ENCODE results near the gene MATR3.
"Not testable (repeated sequence)": the region's sequence is repeated elsewhere in the genome, so short reads cannot be mapped to it uniquely, and the experiment has no call there.

Gene MATR3

DNA sequence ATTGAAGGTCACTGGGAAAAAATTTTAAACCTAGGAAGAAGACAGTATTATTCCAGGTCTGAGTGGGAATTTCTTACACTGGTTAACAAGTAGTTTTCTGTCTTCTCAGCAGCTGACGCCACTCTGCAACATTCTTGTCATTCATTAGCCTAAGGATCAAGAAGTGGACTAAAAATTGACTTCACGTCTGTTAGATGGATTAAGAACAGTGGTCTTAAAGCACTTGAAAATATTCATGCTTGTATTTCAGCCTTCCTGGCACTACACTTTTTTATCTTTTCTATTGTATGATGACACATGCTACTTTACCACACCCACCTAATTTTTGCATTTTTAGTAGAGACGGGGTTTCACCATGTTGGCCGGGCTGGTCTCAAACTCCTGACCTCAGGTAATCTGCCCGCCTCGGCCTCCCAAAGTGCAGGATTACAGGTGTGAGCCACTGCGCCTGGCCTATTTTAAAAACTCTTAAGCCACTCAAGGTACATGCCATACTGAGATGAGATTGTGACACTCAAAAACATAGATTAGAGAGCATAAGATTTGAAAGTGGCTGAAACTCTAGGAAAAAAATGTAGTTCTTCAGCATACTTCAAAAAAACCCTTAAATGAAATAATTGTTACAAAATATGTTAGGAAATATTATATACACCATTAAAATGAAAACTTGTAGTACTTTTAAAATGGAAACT is 8.4 kb downstream of the MATR3 start:
- DNase-seq = no peak

DNA sequence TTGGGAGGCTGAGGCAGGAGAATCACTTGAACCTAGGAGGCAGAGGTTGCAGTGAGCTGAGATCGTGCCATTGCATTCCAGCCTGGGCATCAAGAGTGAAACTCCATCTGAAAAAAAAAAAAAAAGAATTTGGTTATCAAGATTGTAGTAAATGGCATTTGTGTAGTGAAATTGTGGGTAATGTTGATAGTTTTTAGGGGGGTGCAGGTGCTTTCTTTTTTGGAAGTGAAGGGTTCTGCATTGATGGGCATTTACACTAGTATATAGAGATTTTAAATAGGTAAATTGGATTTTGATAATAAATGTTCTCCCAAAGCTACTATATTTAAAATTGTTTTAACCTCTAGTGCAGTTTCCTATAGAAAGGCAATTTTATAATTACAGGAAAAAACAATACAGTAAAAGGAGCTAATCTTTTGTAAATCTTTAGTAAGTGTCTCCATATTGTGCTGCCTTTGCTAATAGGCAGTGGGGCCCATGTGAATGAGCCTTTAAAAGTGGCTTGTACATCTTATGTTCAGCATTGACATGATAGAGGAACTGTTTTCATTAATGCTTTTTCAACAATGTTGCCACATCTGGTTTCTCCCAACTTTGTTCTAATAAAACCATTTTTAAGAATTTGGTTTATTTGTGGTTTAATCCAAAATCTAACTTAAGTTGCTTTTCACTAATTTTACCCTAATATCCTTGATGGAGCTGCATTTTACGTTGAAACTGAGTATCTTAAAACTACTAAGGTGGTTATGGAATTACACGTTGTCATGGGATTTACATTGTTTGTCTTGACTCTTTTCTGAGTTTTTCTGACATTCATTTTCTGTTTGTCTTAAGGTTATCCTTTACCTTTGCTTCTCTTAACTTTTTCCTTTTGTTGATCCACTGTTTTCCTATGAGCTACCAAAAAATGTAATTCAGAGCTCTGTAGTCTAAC is 11.1 kb downstream of the MATR3 start:
- no peak for DNase-seq

GRCh38 chr5:139306197-139306596 is 12.7 kb downstream of the MATR3 start:
- DNase-seq = no peak

- DNase-seq = no peak
These were observed 13.3 kb downstream of the MATR3 start for GRCh38 chr5:139306628-139307379.

- DNase-seq = no peak
These were observed 15.3 kb downstream of the MATR3 start for GRCh38 chr5:139308797-139309196.

DNA sequence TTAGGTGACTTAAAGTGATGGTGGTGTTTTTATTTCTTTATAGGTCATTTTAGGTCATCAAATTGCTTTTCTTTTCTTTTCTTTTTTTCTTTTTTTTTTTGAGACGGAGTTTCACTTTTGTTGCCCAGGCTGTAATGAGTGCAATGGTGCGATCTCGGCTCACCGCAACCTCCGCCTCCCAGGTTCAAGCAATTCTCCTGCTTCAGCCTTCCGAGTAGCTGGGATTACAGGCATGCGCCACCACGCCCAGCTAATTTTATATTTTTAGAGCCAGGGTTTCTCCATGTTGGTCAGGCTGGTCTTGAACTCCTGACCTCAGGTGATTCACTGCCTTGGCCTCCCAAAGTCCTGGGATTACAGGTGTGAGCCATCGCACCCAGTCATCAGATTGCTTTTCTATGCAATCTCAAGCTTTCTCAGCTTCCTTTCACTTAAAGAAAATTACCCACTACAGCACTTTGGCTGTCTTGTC is 17.2 kb downstream of the MATR3 start:
- DNase-seq = not testable (repeated sequence)

DNA sequence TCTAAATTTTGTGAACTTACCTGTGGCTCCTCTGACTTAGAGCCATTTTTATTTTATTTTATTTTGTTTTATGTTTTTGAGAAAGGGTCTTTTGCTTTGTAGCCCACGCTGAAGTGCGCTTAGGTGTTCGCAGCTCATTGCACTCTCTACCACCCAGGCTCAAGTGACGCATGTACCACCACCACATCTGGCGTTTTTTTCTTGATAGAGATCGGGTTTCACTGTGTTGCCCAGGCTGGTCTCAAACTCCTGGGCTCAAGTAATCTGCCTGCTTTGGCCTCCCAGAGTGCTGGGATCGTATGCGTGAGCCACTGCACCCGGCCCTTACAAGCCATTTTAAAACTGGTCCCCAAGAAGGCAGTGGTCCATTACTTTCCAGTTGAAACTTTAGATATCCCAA is 18.5 kb downstream of the MATR3 start:
- DNase-seq = no peak

GRCh38 chr5:139314276-139314675 is 20.7 kb downstream of the MATR3 start:
- no peak for DNase-seq

DNA sequence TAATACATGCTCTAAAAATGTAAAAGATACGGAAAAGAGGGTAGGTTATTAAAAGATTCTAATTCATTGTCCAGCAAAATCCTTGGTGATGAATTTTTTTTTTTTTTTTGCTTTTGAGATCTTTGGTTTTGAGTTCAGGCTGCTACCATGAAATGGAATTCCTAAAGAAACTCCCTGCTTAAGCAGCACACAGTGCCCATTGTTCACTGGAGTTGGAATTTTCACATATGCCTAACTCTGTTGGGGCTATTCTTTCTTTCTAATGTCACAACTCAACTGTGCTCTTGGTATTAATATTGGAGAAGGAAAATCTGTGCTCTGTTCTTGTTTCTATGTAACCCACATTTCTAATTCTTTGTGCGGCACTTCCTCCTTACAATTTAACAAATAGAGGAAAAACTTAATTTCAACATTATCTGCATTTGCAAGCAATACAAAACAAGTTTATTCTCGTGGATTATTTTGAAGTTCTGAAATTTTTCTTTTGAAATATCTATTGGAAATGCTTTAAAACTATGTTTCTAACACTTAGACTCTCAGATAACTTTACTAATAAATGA is 21.6 kb downstream of the MATR3 start:
- DNase-seq = no peak

DNA sequence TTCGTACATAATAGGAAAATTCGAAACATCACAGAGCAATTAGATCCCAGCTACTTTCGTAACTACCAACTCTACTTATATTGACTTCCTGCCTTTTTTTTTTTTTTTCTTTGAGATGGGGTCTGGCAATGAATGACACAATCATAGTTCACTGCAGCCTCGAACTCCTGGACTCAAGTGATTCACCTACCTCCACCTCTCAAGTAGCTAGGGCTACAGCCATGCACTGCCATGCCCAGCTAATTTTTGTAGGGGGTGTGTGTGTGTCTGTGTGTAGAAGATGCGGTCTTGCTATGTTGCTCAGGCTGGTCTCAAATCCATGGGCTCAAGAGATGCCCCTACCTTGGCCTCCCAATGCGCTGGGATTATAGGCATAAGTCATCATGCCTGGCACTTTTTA is 42.3 kb downstream of the MATR3 start:
- DNase-seq = no peak

DNA sequence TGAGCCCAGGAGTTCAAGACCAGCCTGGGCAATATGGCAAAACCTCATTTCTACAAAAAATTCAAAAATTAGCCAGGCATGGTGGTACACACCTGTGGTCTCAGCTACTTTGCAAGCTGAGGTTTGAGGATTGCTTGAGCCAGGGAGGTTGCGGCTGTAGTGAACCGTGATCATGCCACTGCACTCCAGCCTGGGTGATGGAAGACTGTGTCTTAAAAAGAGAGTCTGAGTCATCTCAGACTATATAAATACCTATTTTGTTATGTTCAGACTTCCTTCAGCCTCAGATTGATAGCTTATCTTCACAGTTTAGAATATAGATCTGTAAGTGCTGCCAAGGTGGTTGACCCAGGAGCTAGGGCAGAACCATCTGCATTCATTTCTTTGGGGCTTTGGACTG is 46.5 kb downstream of the MATR3 start:
- no peak for DNase-seq

GRCh38 chr5:139341187-139341688 is 47.7 kb downstream of the MATR3 start:
- DNase-seq = no peak

- DNase-seq = peak; percentile 91 to 98
These were observed 48.3 kb downstream of the MATR3 start, which contains the start of gene PAIP2 for GRCh38 chr5:139341689-139342422. TSS of gene PAIP2 (plus strand) at chr5:139341854. CDS start at chr5:139363785, 21,931 bp downstream.

DNA sequence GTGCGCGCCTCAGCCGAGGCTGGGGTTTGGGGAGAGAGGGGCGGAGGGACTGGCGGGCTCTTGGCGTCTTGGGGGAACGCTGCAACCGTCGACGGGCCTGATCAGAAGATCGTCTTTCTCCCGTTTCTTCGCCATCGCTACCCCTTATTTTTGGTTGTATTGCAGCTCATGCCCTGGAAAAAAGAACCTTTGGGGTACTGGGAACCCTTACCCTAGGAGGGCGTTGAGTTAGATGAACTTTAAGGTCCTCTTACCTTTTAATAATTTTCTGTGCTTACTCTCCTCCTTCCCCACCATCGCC is 48.8 kb downstream of the MATR3 start:
- no peak for DNase-seq

- no peak for DNase-seq
These were observed 49.9 kb downstream of the MATR3 start for GRCh38 chr5:139343476-139343875.

GRCh38 chr5:139344177-139344576 is 50.6 kb downstream of the MATR3 start:
- DNase-seq = no peak

DNA sequence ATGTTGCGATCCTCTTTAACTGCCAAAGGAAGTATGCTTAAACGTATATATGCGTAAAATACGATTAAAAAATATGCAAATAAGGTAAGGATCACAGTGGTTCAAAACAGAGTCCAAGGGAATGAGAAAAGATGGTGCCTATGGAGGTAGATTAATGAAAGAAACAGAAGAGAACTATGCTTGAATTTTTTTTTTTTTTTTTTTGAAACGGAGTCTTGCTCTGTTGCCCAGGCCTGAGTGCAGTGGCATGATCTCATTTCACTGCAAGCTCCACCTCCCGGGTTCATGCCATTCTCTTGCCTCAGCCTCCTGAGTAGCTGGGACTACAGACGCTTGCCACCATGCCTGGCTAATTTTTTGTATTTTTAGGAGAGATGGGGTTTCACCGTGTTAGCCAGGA is 51.9 kb downstream of the MATR3 start:
- DNase-seq = not testable (repeated sequence)

DNA sequence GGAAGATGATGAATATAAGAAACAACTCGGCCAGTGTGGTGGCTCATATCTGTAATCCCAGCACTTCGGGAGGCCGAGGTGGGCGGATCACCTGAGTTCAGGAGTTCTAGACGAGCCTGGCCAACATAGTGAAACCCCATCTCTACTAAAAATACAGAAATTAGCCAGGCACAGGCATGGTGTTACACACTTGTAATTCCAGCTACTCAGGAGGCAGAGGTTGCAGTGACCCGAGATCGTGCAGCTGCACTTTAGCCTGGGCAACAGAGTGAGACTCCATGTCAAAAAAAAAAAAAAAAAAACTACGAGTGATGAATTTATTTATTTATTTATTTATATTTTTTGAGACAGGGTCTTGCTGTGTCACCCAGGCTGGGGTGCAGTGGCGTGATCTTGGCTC is 54.3 kb downstream of the MATR3 start:
- DNase-seq = not testable (repeated sequence)

DNA sequence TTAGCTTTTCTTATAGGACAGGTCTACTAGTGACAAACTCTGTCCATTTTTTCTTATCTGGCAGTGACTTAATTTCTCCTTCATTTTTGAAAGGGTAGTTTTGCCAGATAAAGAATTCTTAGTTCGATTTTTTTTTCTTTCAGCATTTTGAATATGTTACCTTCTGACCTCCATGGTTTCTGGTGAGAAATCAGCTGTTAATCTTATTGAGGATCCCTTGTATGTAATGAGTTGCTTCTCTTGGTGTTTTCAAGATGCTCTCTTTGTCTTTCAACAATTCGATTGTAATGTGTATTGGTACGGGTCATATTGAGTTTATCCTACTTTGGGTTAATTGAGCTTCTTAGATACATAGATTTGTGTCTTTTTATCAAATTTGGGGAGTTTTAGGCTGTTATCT is 60.6 kb downstream of the MATR3 start:
- no peak for DNase-seq

GRCh38 chr5:139355900-139356299 is 62.4 kb downstream of the MATR3 start:
- not testable (repeated sequence) for DNase-seq

DNA sequence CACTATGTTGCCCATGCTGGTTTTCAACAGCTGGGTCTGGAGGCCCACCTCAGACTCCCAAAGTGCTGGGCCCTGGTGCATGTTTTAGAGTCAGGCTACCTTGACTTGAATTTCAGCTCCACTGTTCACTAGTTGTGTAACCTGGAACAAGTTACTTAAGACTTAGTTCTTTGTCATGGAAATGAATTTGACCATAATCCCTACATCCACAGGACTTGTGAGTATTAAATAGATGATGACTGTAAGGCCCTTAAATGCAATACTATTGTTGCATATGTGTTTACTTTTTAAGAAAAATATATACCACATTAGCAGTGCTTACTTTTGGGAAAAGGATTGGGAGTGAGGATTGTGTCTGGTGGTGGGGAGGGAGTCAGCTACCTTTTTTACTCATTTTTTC is 64.5 kb downstream of the MATR3 start:
- DNase-seq = no peak

DNA sequence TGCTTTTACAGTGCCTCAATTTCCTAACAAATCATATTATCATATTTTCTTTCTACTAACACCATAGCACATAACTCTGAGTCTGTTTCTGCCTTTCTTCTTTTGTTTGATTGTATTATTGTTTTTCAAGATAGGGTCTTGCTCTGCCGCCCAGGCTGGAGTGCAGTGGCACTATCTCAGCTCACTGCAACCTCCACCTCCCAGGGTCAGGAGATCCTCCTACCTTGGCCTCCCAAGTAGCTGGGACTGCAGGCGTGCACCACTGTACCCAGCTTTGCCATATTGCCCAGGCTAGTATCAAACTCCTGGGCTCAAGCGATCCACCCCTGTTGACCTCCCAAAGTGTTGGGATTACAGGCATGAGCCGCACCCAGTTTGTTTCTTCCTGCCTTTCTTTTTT is 66.8 kb downstream of the MATR3 start:
- DNase-seq = no peak

Measured in NCI-H446 (cell line).